Panc1 (cell line): Measurements from ENCODE around the gene NGEF.

Experiments used
- POLR2AphosphoS5 ChIP-seq: IDR thresholded peaks from 2 replicates; pipeline ENCODE4 v1.6.1; 2012; ENCODE audit warnings: mild to moderate bottlenecking, low read depth, low read length, moderate library complexity
- TCF7L2 ChIP-seq: IDR thresholded peaks from 2 replicates; pipeline ENCODE4 v1.6.1; 2011; ENCODE audit warnings: mild to moderate bottlenecking, low read depth, low read length, inconsistent platforms
- TF ChIP-seq, protein P1 (sequence below): fragments of 450-650 bp; IDR thresholded peaks from 2 replicates; pipeline ENCODE4 v1.5.1; 2017; ENCODE audit warnings: mild to moderate bottlenecking

- TF ChIP-seq, protein P1, sequence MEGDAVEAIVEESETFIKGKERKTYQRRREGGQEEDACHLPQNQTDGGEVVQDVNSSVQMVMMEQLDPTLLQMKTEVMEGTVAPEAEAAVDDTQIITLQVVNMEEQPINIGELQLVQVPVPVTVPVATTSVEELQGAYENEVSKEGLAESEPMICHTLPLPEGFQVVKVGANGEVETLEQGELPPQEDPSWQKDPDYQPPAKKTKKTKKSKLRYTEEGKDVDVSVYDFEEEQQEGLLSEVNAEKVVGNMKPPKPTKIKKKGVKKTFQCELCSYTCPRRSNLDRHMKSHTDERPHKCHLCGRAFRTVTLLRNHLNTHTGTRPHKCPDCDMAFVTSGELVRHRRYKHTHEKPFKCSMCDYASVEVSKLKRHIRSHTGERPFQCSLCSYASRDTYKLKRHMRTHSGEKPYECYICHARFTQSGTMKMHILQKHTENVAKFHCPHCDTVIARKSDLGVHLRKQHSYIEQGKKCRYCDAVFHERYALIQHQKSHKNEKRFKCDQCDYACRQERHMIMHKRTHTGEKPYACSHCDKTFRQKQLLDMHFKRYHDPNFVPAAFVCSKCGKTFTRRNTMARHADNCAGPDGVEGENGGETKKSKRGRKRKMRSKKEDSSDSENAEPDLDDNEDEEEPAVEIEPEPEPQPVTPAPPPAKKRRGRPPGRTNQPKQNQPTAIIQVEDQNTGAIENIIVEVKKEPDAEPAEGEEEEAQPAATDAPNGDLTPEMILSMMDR: no peak
- no peak for TF ChIP-seq POLR2AphosphoS5
- no peak for TF ChIP-seq TCF7L2
Observed at GRCh38 chr2:232925821-232926156, 87.3 kb downstream of the NGEF start.
